ENCODE results near the gene CTIF.

DNA sequence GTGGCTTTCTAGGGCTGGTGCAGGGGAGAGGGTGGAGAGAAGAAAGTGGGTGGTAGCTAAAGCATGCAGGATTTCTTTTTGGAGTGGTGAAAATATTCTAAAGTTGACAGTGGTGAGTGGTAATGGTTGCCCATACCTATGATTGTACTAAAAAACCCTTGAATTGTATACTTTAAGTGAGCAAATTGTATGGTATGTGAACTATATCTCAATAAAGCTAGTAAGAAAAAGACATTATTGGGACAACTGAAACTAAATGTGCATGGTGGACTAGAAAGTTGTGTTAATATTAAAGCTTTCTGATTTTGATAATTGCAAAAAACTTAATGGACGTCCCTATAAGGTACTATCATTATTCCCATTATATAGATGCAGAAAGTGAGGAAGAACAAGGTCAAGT lies 361.6 kb downstream of the CTIF start:
- TF ChIP-seq, protein P1, sequence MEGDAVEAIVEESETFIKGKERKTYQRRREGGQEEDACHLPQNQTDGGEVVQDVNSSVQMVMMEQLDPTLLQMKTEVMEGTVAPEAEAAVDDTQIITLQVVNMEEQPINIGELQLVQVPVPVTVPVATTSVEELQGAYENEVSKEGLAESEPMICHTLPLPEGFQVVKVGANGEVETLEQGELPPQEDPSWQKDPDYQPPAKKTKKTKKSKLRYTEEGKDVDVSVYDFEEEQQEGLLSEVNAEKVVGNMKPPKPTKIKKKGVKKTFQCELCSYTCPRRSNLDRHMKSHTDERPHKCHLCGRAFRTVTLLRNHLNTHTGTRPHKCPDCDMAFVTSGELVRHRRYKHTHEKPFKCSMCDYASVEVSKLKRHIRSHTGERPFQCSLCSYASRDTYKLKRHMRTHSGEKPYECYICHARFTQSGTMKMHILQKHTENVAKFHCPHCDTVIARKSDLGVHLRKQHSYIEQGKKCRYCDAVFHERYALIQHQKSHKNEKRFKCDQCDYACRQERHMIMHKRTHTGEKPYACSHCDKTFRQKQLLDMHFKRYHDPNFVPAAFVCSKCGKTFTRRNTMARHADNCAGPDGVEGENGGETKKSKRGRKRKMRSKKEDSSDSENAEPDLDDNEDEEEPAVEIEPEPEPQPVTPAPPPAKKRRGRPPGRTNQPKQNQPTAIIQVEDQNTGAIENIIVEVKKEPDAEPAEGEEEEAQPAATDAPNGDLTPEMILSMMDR (IDR thresholded peaks at IDR 0.05): no peak
- no peak for TF ChIP-seq ZFX (IDR thresholded peaks at IDR 0.05; ENCODE audit: borderline replicate concordance)

All from 22Rv1 (cell line).